ENCODE measurements around the gene CPA2.

Gene CPA2

GRCh38 chr7:130277763-130278643 is 11.3 kb downstream of the CPA2 start:
- no peak for DNase-seq
- Histone ChIP-seq H3K36me3 (ENCODE audit: control insufficient read depth, insufficient read depth, low read length) (no peaks in the 10 kb centered on the region), H3K4me1 (ENCODE audit: control insufficient read depth, insufficient read depth, low read length, poor library complexity, severe bottlenecking) (no peaks in the 10 kb centered on the region), H3K27me3 (replicated peaks; ENCODE audit: control insufficient read depth, insufficient read depth, low read length, poor library complexity, severe bottlenecking) (no peaks in the 10 kb centered on the region), H3K9me3 (ENCODE audit: control insufficient read depth, low read length) (no peaks in the 10 kb centered on the region), H3K4me3 (ENCODE audit: insufficient read depth, low read depth, low read length, poor library complexity, severe bottlenecking) (no peak overlapping the region), H3K27ac (ENCODE audit: insufficient read depth, low read length, poor library complexity, severe bottlenecking) (no peak overlapping the region)

DNA sequence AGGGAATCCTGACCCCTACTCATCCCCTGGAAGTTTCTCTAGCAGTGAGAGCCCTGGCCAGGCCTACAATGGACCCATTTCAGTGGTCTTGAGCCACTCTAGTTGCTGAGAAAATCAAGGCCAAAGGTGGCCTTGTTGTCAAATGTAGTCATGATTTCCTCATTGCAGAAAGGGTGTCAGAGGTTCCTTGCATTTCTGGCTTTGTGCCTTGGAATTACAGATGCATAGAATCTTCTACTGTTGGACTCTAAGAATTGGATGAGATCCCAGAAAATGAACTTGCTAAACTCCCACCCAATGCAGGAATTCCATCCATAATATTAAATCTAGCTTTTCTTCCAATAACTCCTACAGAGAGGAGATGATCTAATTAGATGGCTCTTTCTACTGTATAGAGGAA is 12.2 kb downstream of the CPA2 start:
- no peak overlapping the region for H3K27ac ChIP-seq (ENCODE audit: insufficient read depth, low read length, poor library complexity, severe bottlenecking)

DNA sequence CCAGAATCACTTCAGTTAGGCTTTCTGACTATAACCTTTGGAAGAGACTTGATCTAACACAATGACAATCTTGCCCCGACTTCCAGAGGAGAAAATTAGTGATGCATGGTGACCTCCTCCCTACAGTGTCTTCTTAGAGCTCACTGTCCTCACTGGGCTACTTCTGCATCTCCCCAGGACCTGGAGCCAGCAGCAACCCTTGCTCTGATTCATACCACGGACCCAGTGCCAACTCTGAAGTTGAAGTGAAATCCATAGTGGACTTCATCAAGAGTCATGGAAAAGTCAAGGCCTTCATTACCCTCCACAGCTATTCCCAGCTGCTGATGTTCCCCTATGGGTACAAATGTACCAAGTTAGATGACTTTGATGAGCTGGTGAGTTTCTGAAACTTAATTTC is 12.6 kb downstream of the CPA2 start:
- no peak for DNase-seq
- Histone ChIP-seq H3K4me3 (ENCODE audit: insufficient read depth, low read depth, low read length, poor library complexity, severe bottlenecking) (no peak overlapping the region), H3K36me3 (ENCODE audit: control insufficient read depth, insufficient read depth, low read length) (no peaks in the 10 kb centered on the region), H3K27me3 (replicated peaks; ENCODE audit: control insufficient read depth, insufficient read depth, low read length, poor library complexity, severe bottlenecking) (no peaks in the 10 kb centered on the region), H3K27ac (ENCODE audit: insufficient read depth, low read length, poor library complexity, severe bottlenecking) (no peak overlapping the region), H3K4me1 (ENCODE audit: control insufficient read depth, insufficient read depth, low read length, poor library complexity, severe bottlenecking) (no peaks in the 10 kb centered on the region), H3K9me3 (ENCODE audit: control insufficient read depth, low read length) (no peaks in the 10 kb centered on the region)

More for the DNA sequence above, 12.2 kb downstream of the CPA2 start:
- DNase-seq = no peak
- H3K4me3 ChIP-seq (ENCODE audit: insufficient read depth, low read depth, low read length, poor library complexity, severe bottlenecking) = no peak overlapping the region
- no peaks in the 10 kb centered on the region for H3K4me1 ChIP-seq (ENCODE audit: control insufficient read depth, insufficient read depth, low read length, poor library complexity, severe bottlenecking)
- H3K36me3 ChIP-seq (ENCODE audit: control insufficient read depth, insufficient read depth, low read length) = no peaks in the 10 kb centered on the region
- no peaks in the 10 kb centered on the region for H3K27me3 ChIP-seq (replicated peaks; ENCODE audit: control insufficient read depth, insufficient read depth, low read length, poor library complexity, severe bottlenecking)
- H3K9me3 ChIP-seq (ENCODE audit: control insufficient read depth, low read length) = no peaks in the 10 kb centered on the region

GRCh38 chr7:130279906-130280305 is 13.2 kb downstream of the CPA2 start:
- Histone ChIP-seq H3K4me1 (ENCODE audit: control insufficient read depth, insufficient read depth, low read length, poor library complexity, severe bottlenecking) (no peaks in the 10 kb centered on the region), H3K9me3 (ENCODE audit: control insufficient read depth, low read length) (no peaks in the 10 kb centered on the region), H3K27me3 (replicated peaks; ENCODE audit: control insufficient read depth, insufficient read depth, low read length, poor library complexity, severe bottlenecking) (no peaks in the 10 kb centered on the region), H3K4me3 (ENCODE audit: insufficient read depth, low read depth, low read length, poor library complexity, severe bottlenecking) (no peak overlapping the region), H3K36me3 (ENCODE audit: control insufficient read depth, insufficient read depth, low read length) (no peaks in the 10 kb centered on the region), H3K27ac (ENCODE audit: insufficient read depth, low read length, poor library complexity, severe bottlenecking) (no peak overlapping the region)
- no peak for DNase-seq

- Histone ChIP-seq H3K4me3 (ENCODE audit: insufficient read depth, low read depth, low read length, poor library complexity, severe bottlenecking) (no peak overlapping the region), H3K4me1 (ENCODE audit: control insufficient read depth, insufficient read depth, low read length, poor library complexity, severe bottlenecking) (no peaks in the 10 kb centered on the region), H3K36me3 (ENCODE audit: control insufficient read depth, insufficient read depth, low read length) (no peaks in the 10 kb centered on the region), H3K27me3 (replicated peaks; ENCODE audit: control insufficient read depth, insufficient read depth, low read length, poor library complexity, severe bottlenecking) (no peaks in the 10 kb centered on the region), H3K27ac (ENCODE audit: insufficient read depth, low read length, poor library complexity, severe bottlenecking) (no peak overlapping the region), H3K9me3 (ENCODE audit: control insufficient read depth, low read length) (no peaks in the 10 kb centered on the region)
- DNase-seq = no peak
Measured at GRCh38 chr7:130281260-130281659, 14.6 kb downstream of the CPA2 start.

DNA sequence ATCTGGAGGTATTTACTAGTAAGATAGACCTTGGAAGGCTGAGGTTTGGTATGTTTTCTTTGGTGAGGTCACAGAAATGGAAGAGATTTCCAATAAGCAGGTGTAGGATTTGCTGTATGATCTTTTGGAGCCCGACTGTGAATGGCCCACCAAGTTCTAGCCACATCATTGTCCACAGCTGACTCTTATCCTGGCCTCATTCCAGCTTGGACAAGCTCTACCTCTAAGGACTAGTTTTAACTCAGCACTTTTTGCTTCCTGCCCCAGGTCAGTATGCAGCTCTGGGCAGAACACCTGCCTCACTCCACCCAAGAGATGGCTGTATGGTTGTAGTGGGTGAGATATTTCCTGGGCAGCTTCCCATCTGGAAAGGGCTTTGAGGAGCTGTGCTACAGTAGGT is 20.2 kb downstream of the CPA2 start:
- Histone ChIP-seq H3K4me1 (ENCODE audit: control insufficient read depth, insufficient read depth, low read length, poor library complexity, severe bottlenecking) (no peaks in the 10 kb centered on the region), H3K27me3 (replicated peaks; ENCODE audit: control insufficient read depth, insufficient read depth, low read length, poor library complexity, severe bottlenecking) (no peaks in the 10 kb centered on the region), H3K27ac (ENCODE audit: insufficient read depth, low read length, poor library complexity, severe bottlenecking) (no peak overlapping the region), H3K9me3 (ENCODE audit: control insufficient read depth, low read length) (no peaks in the 10 kb centered on the region), H3K4me3 (ENCODE audit: insufficient read depth, low read depth, low read length, poor library complexity, severe bottlenecking) (no peak overlapping the region), H3K36me3 (ENCODE audit: control insufficient read depth, insufficient read depth, low read length) (no peaks in the 10 kb centered on the region)
- DNase-seq = no peak

GRCh38 chr7:130288168-130288567 is 21.5 kb downstream of the CPA2 start:
- no peak for DNase-seq
- H3K4me1 ChIP-seq (ENCODE audit: control insufficient read depth, insufficient read depth, low read length, poor library complexity, severe bottlenecking) = no peaks in the 10 kb centered on the region
- no peak overlapping the region for H3K27ac ChIP-seq (ENCODE audit: insufficient read depth, low read length, poor library complexity, severe bottlenecking)
- no peaks in the 10 kb centered on the region for H3K36me3 ChIP-seq (ENCODE audit: control insufficient read depth, insufficient read depth, low read length)
- H3K27me3 ChIP-seq (replicated peaks; ENCODE audit: control insufficient read depth, insufficient read depth, low read length, poor library complexity, severe bottlenecking) = no peaks in the 10 kb centered on the region
- no peak overlapping the region for H3K4me3 ChIP-seq (ENCODE audit: insufficient read depth, low read depth, low read length, poor library complexity, severe bottlenecking)
- no peaks in the 10 kb centered on the region for H3K9me3 ChIP-seq (ENCODE audit: control insufficient read depth, low read length)

- H3K4me1 ChIP-seq (ENCODE audit: control insufficient read depth, insufficient read depth, low read length, poor library complexity, severe bottlenecking) = no peaks in the 10 kb centered on the region
- H3K27me3 ChIP-seq (replicated peaks; ENCODE audit: control insufficient read depth, insufficient read depth, low read length, poor library complexity, severe bottlenecking) = no peaks in the 10 kb centered on the region
- no peaks in the 10 kb centered on the region for H3K9me3 ChIP-seq (ENCODE audit: control insufficient read depth, low read length)
- H3K36me3 ChIP-seq (ENCODE audit: control insufficient read depth, insufficient read depth, low read length) = no peaks in the 10 kb centered on the region
- no peak overlapping the region for H3K27ac ChIP-seq (ENCODE audit: insufficient read depth, low read length, poor library complexity, severe bottlenecking)
- no peak overlapping the region for H3K4me3 ChIP-seq (ENCODE audit: insufficient read depth, low read depth, low read length, poor library complexity, severe bottlenecking)
- no peak for DNase-seq
Measured at GRCh38 chr7:130288829-130289228, 22.2 kb downstream of the CPA2 start.

- no peaks in the 10 kb centered on the region for H3K27me3 ChIP-seq (replicated peaks; ENCODE audit: control insufficient read depth, insufficient read depth, low read length, poor library complexity, severe bottlenecking)
- no peak overlapping the region for H3K27ac ChIP-seq (ENCODE audit: insufficient read depth, low read length, poor library complexity, severe bottlenecking)
- no peaks in the 10 kb centered on the region for H3K36me3 ChIP-seq (ENCODE audit: control insufficient read depth, insufficient read depth, low read length)
- DNase-seq = no peak
- no peaks in the 10 kb centered on the region for H3K9me3 ChIP-seq (ENCODE audit: control insufficient read depth, low read length)
- no peak overlapping the region for H3K4me3 ChIP-seq (ENCODE audit: insufficient read depth, low read depth, low read length, poor library complexity, severe bottlenecking)
- H3K4me1 ChIP-seq (ENCODE audit: control insufficient read depth, insufficient read depth, low read length, poor library complexity, severe bottlenecking) = no peaks in the 10 kb centered on the region
Measured at GRCh38 chr7:130289478-130289877, 22.8 kb downstream of the CPA2 start.

DNA sequence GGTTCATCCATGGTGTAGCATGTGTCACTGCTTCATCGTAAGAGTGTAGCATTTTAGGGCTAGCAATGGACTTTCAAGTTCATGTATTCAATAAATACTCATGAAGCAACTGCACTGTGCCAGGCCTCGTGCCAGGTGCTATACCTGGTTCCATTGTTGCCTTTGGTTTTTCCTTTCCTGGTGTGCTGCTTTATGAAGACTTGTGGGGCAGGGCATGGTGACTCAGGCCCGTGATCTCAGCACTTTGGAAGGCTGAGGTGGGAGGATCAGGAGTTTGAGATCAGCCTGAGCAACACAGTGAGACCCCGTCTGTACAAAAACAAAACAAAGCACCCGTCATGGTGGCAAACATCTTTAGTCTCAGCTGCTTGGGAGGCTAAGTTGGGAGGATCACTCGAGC is 24.1 kb downstream of the CPA2 start:
- DNase-seq = no peak
- Histone ChIP-seq H3K27ac (ENCODE audit: insufficient read depth, low read length, poor library complexity, severe bottlenecking) (no peak overlapping the region), H3K36me3 (ENCODE audit: control insufficient read depth, insufficient read depth, low read length) (no peaks in the 10 kb centered on the region), H3K4me1 (ENCODE audit: control insufficient read depth, insufficient read depth, low read length, poor library complexity, severe bottlenecking) (no peaks in the 10 kb centered on the region), H3K4me3 (ENCODE audit: insufficient read depth, low read depth, low read length, poor library complexity, severe bottlenecking) (no peak overlapping the region), H3K9me3 (ENCODE audit: control insufficient read depth, low read length) (no peaks in the 10 kb centered on the region), H3K27me3 (replicated peaks; ENCODE audit: control insufficient read depth, insufficient read depth, low read length, poor library complexity, severe bottlenecking) (no peaks in the 10 kb centered on the region)

Measured in effector memory CD4-positive, alpha-beta T cell (primary cell).